Right renal cortex interstitium (tissue), 3 donors: ENCODE data around the gene LILRA6. TPM values are rescaled to one million over a fixed set of nuclear protein-coding genes. Genes with fewer than 3 reads are reported as not detected.
"Not testable (repeated sequence)": the region's sequence is repeated elsewhere in the genome, so short reads cannot be mapped to it uniquely, and the experiment has no call there.

Experiments
- DNase-seq, 3 donors: peaks; one replicate each; pipeline ENCODE4 v3.0.0-alpha.2; 2013; ENCODE audit warnings: low read depth in 3 of 3, low spot score in 2 of 3
- polyA plus RNA-seq, 3 donors: library from polyadenylated mRNA; unstranded; fragments of 120-200 nt; gene quantifications; one replicate each; pipeline ENCODE4 v1.2.1, GENCODE V29; 2013; ENCODE audit not compliant: insufficient read length in 3 of 3

The LILRA6 gene
- polyA plus RNA-seq, 3 donors = 0.37 to 0.42 (median 0.39) TPM

DNA sequence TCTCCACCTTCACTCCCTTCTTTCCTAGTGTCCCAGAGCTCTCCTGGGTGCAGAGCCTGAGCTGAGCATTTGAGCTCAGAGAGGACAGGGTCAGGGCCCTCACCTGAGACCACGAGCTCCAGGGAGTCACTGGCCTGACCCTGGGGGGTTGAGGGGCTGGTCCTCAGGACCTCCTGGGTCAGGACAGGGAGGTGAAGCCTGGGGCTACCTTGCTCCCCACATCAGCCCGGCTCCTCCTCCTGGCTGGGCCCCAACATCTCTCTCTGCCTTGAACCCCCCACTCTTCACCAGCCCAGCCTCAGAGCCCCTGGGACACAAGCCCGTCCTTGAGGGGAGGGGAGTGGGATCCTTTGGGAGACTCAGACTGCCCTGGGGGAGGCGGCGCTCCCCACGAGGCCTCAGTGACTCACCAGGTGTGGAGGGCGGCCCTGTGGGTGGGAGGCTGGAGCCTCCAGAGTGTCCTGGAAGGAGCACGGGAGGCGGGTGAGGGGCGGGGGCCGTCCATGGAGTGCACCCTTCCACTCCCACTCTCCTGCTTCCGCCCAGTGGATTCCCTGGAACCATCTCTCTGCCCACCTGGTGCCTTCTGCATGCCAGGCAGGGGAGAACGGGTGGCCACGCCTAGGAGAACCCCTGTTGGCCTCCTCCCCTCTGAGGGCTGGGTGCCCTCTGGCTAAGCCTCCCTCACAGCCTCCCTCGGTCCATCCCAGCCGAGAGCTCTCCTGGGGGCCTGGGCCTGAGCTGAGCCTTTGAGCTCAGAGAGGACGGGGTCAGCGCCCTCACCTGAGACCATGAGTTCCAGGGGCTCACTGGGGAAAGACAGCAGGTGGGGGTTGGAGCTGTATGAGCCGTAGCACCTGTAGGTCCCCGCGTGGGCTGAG lies 2.9 kb downstream of the LILRA6 start:
- DNase-seq = not testable (repeated sequence)

DNA sequence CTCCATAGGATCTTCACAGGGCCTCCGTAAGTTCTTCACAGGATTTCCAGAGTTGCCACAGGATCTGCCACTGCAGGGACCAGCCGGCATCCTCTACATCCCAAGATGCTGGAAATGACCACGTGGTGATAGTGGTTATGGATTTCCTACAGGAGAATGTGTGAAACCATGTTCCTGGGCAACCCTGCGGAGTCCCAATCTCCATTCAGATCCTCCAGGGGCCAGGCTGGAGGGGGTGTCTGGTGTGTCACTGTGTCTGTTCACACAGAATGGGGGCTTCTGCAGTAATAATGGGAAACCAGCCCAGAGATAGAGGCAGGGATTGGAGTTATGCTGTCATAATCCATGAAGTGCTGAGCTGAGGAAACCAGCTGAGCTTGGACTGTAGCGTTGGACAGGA lies 8.6 kb downstream of the LILRA6 start:
- DNase-seq = no peak

DNA sequence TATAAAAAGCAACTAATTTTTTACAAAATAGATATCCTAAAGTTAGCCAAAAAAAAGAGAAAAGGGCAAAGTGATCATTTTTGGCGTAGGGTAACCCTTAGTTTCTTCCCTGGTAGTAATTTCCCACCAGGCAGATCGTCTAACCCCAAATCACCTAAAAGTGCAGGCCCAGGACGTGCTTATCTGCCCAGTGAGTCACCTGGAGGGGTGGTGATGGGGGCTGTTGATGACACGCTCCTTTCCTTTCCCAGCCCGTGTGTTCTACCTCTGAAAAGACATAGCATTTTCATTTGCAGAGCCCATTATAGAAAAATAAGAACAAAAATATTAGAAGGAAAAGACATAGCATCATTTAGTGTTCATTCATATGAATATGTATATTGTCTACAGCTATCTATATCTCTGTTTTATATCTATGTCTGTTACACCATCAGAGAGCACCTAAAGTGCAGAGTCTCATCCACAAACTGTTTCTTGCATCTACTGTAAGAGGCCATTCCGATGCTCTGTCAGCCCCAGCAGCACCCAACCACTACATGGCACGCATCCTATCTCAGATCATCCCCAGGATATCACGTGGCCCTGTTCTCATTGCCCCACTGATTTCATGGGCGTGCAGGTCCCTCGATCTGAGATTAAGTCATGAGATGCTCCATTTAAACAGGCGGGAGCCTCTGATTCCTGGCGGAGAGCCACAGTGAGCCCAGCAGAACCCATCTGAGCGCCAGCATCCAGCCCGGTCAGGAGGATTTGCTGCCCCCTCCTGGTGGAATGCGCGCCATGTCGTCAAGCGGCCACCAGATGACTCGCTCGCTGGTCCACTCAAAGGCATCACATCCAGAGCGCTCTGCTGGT lies 11.3 kb downstream of the LILRA6 start:
- peak in 1 of 3 donors; percentile 69 for DNase-seq

DNA sequence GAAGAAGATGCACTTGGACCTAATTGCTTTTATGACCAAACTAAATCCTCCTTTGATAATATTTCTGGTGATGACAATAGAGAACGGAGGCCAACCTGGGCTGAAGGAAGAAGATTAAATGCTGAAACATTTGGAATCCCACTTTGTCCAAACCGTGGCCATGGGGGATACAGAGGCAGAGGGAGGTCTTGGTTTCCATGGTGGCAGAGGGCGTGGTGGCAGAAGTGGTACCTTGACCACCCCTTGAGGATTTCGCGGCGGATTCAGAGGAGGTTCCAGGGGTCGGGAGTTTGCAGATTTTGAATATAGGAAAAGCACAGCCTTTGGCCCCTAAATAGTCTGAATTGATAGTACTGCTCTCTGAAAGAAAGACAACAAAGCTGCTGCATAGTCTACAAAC lies 12.6 kb downstream of the LILRA6 start:
- no peak for DNase-seq

DNA sequence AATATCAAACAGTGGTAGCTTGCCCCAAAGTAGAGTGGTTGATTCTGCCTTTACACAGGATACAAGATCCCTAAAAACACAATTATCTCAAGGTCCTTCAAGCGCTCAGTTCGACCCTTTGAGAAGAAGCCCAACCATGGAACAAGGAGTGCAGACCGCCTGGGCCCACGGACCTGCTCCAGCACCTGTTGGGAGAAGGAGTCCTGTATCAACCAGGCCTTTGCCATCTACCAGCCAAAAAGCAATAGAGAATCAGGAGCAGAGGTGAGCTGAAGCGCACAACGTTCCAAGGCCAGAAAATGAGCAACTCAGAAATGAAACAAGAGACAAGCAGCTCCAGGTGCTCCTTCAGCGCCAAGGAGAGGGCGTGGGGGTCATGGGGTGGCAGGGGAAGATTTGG lies 13.4 kb downstream of the LILRA6 start:
- no peak for DNase-seq

DNA sequence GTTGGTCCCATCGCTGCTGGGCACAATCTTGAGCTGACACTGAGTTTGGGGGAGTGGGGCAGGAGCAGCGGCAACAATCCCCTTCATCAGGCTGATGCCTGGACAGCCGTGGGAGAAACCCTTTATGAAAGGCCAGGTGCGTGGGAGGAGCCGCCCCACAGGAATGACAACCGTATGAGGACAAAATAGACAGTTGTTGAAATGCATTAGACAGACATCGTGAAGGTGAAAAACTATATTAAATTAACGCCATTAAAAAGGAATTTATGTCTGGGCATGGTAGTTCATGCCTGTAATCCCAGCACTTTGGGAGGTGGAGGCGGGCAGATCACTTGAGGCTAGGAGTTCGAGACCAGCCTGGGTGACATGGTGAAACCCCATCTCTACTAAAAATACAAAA lies 18.0 kb downstream of the LILRA6 start:
- DNase-seq = not testable (repeated sequence)

DNA sequence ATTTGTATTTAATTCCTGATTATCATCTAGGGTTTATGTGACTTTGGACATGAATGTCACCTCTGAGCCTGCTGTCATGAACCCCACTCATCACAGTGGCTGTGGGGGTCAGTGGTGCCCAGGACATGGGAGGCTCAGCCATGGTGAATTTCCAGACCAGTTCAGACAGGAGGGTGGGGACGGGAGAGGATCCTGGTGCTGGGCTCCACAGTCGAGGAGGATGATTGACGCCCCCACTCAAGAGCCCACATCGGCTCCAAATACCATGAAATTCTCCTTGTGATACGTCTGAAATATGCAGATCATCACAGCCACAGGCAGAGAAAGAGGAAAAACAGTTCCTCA lies 18.7 kb downstream of the LILRA6 start:
- not testable (repeated sequence) for DNase-seq

DNA sequence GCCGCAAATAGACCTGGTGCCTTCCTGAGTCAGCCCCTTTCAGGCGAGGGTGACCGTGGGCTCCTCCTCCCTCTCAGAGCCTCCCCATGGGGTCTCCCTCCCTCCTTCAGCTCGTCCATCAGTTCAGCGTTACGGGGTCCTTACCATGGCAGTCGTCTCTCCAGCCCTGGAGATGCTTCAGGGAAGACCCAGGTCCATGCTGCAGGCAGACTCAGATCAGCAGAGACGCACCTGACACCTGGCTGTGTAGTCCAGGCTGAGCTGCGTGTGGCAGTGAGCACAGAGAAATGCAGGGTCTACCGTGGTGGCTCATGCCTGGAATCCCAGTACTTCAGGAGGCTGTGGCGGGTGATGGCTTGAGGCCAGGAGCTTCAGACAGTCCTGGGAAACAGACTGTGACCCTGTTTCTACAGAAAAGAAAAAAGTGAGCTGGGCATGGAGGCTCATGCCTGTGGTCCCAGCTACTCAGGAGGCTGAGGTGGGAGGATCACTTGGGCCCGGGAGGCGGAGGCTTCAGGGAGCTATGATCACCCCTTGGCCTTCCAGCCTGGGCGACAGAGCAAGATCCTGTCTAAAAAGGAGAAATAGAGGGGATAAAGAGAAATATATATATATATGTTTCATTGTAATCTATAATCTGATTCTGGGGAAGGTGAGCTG lies 19.2 kb downstream of the LILRA6 start:
- DNase-seq = not testable (repeated sequence)

DNA sequence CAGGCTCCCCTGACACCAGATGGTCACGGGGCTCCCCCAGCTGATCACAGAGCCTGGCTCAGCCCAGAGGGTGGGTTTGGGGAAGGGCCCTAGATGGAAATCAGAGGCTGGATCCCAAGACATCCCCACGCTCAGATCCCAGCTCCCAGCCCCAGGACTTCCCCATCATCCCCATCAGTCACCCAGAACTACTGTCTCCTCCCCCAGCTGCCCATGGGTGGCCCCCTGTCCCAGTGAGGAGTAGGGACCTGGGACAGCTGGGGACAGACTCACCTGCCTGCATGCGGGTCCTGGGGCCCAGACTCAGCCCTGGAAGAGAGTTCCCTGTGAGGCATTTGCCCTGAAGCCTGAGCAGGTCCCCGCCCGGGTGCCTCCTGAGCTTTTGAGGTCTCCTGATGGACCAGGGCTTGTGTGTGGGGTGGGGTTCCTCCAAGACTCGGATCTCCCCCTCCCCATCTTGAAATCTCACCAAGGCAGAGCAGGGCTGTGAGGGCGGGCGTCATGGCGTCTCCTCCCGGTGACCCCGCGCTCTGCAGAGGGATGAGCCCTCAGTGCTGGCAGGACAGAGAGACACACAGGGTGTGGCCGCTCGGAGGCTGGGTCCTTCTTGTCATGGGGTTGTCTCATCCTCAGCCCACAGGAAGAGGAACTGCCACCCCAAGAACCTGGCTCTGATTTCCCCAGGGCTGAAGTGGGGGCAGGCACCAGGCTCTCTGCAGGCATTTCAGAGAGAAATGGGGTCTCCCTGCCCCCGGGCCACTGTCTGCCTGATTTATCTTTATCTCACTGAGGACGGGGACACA lies 19.9 kb downstream of the LILRA6 start, which contains the start of gene LILRB3:
Gene LILRB3 (minus strand): TSS at position 534 of the 803 bp plus-strand sequence. CDS start 31 bp downstream, at position 503.
- DNase-seq = not testable (repeated sequence)

DNA sequence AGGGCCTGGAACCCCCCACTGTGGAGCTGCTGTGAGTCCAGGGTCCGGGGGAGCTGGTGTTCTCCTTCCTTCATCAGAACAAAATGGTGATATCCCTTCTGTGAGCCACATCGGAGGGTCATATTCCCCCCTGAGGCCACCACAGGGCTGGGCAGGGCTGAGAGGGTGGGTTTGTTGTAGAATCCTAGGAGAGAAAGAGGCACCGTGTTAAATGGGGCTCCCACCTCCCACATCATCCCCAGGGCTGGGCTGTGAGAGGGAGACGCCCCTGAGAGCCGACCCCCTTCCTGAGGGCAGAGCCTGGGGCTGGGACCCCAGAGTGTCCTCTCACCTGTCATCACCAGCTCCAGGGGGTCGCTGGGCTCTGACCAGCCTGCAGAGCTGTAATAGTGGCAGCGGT lies 20.6 kb downstream of the LILRA6 start:
- not testable (repeated sequence) for DNase-seq

DNA sequence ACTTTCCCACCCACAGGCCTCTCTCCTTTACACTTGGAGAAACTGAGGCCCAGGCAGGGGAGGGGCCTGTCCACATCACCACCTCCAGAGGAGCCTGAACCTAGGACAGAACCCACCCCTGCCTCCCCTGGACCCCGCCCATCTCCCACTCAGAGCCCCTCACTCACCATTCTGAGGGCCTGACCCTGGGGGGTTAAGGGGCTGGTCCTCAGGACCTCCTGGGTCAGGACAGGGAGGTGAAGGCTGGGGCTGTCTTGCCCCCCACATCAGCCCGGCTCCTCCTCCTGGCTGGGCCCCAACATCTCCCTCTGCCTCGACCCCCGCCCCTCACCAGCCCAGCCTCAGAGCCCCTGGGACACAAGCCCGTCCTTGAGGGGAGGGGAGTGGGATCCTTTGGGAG lies 22.9 kb downstream of the LILRA6 start:
- DNase-seq = not testable (repeated sequence)

DNA sequence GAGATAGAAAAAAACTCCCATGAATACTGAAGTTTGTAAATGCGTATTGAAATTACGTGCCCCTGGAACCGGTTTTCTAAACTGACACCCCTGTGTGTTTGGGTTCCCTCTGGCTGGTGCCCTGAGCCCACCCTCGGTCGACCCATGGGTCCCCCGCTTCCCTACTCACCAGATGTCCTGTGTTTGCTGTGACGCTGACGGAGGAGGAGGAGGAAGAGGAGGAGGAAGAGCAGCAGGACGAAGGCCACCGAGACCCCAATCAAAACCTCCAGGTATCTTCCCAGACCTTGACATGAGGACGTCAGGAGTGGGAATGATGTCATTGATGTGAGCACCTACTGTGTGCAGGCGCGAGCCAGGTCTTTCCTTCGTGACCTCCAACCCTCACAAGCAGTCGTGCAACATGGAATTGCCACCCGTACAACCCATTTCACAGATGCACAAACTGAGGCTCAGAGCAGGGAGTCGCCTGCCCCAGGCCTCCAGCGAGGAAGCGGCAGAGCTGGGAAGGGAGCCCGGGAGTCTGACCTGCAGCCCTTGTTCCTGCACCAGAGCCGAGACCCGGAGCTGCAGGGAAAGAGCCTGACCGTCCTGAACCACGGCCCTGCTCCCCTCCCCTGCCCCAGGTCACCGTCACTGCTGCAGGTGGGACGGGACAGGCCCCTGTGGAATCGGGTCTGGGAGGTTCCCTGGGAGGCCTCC lies 23.5 kb downstream of the LILRA6 start:
- DNase-seq = no peak

DNA sequence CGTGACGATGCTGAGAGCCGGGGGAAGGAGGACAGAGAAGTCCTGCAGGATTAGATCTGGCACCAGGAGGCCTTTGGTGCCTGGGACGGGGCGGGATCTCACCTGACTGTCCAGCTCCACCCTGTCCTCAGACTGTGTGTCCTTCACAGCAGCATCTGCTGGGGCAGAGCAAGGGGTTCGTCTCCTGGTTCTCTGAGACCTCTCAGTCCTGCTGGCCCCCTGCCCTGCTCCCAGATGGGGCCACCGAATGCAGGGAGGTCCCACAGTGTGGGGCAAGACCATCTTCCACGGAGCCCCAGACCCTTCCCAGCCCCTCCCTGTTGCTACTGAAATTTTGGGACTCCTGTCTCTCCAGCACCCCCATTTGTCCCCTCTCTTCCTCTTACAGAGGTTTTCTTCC lies 24.3 kb downstream of the LILRA6 start:
- DNase-seq = no peak

DNA sequence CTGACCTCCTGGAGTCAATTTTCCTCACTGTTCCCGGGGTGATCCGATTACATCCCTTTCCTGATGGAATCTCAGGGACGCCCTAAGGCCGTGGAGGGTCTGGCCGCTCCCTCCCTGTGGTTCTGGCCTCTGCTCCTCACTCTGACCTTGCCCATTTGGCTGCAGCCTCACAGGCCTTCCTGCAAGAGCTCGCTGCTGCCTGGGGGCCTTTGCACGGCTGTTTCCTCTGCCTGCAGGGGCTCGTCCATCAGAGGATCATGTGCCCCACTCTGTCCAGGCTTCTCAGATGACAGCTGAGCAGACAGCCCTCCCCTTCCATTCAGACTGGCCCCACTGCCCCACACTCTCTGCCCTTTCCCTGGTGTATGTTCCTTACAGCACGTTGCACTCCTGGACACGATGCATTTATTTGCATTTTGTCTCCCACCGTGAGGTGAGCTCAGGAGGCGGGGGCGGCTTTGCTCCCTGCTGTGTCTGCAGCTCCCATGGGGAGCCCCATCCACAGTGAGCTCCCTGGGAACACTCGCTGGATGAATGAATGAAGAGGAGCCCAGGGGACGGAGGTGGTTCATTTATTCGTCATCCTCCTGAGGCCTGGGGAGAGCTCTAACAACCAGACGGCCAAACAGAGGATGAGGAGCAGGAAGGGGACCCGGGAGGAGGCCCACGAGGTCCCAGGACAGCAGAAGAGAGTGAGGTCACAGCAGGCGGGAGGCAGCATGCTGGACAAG lies 24.9 kb downstream of the LILRA6 start:
- not testable (repeated sequence) for DNase-seq

DNA sequence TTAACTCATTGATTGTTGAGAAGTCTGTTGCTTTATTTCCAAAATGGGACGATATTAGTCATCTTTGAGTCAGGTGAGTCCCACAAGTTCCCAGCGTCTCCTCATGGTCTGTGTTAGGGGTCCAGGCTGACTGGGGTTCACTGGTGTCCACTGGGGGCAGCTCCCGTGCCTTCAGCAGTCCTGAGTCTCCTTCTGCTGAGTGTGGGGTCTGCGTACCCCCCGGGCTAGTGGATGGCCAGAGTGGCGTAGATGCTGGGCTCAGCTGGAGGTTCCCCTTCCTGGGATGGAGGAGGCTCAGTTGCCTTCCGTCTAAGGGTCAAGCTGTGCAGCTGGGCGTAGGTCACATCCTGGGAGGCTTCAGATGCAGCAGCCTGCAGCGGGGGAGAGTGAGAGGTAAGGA lies 25.7 kb downstream of the LILRA6 start:
- no peak for DNase-seq

DNA sequence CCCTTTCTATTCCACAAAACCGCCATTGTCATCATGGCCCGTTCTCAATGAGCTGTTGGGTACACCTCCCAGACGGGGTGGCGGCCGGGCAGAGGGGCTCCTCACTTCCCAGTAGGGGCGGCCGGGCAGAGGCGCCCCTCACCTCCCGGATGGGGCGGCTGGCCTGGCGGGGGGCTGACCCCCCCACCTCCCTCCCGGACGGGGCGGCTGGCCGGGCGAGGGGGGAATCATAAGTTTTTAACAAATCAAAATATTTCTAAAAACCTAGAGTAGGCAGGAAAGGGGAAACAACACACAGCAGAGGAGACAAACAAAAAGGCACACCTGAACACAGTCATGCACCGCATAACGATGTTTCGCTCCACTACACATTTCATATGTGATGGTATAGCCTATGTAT lies 27.9 kb downstream of the LILRA6 start:
- DNase-seq = not testable (repeated sequence)

DNA sequence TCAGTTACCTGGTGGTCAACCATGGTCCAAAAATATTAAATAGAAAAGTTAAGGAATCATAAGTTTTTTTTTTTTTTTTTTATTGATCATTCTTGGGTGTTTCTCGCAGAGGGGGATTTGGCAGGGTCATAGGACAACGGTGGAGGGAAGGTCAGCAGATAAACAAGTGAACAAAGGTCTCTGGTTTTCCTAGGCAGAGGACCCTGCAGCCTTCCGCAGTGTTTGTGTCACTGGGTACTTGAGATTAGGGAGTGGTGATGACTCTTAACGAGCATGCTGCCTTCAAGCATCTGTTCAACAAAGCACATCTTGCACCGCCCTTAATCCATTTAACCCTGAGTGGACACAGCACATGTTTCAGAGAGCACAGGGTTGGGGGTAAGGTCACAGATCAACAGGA lies 28.4 kb downstream of the LILRA6 start:
- DNase-seq = not testable (repeated sequence)

DNA sequence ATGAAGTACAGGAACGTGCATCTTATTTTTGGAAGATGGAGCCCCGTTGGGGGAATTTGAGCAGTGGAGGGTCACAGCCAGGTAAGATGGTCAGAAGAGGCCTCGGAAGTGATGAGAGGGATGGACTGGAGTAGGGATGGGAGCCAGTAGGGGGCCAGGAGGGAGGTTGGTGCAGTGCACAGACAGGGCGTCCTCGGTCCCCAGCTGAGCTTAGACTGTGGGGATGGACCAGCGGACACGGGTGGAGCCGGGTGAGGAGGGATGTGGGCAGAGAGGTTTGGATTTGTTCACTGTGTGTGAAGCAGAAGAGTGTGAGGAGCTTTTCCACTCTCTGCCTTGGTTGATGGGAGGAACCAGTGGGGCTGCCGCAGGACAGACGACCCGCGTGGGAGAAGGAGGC lies 31.4 kb downstream of the LILRA6 start:
- DNase-seq = no peak
